AG09309 (cell line): Measurements from ENCODE around the gene HPRT1.

Experiments
- DNase-seq: peaks from one replicate; pipeline ENCODE4 v3.0.0-alpha.2; 2010; ENCODE audit warnings: low read depth
- H3K4me3 ChIP-seq: 2 replicates; pipeline ENCODE4 v1.5.1; 2011; ENCODE audit warnings: mild to moderate bottlenecking, low read depth, low read length, moderate library complexity; ENCODE audit not compliant: control insufficient read depth
- CTCF ChIP-seq: IDR thresholded peaks from 2 replicates; pipeline ENCODE4 v1.5.1; 2011; ENCODE audit warnings: mild to moderate bottlenecking, low read depth, low read length, inconsistent platforms; ENCODE audit not compliant: insufficient read depth, control insufficient read depth; ENCODE audit errors: missing control alignments

Gene HPRT1

GRCh38 chrX:134525086-134525792 lies 65.3 kb downstream of the HPRT1 start:
- no peak for DNase-seq
- TF ChIP-seq CTCF, result no peak
- no peak overlapping the region for H3K4me3 ChIP-seq

- no peak for DNase-seq
- TF ChIP-seq CTCF, result no peak
- H3K4me3 ChIP-seq, result no peak overlapping the region
These were observed 66.4 kb downstream of the HPRT1 start for GRCh38 chrX:134526399-134526798.

GRCh38 chrX:134528960-134529359 lies 69.0 kb downstream of the HPRT1 start:
- H3K4me3 ChIP-seq, result no peak overlapping the region
- TF ChIP-seq CTCF, result no peak
- no peak for DNase-seq

- no peak overlapping the region for H3K4me3 ChIP-seq
- TF ChIP-seq CTCF, result no peak
- no peak for DNase-seq
These were observed 69.5 kb downstream of the HPRT1 start for GRCh38 chrX:134529481-134529880.

- H3K4me3 ChIP-seq, result no peak overlapping the region
- no peak for TF ChIP-seq CTCF
- no peak for DNase-seq
These were observed 70.9 kb downstream of the HPRT1 start for GRCh38 chrX:134530845-134531244.

- H3K4me3 ChIP-seq, result no peak overlapping the region
- DNase-seq, result no peak
- no peak for TF ChIP-seq CTCF
These were observed 73.4 kb downstream of the HPRT1 start for GRCh38 chrX:134533352-134533751.
